Gastrocnemius medialis (tissue), 4 donors: ENCODE data around the gene PKLR.

Experiments used
- CTCF ChIP-seq, 5 experiments: fragments of 450-650 bp in 3 of 5; fragments of 200-600 bp in 2 of 5; sonication (generic) in 2 of 5; IDR thresholded peaks in 4 of 5; conservative IDR thresholded peaks in 1 of 5; 1 replicate in 4 of 5; 2 replicates in 1 of 5; pipeline ENCODE4 v1.5.1; 2016 to 2019; ENCODE audit warnings: antibody characterized with exemption in 5 of 5, mild to moderate bottlenecking in 3 of 5, moderate library complexity in 3 of 5
- POLR2A ChIP-seq, 2 donors: fragments of 450-650 bp; IDR thresholded peaks; one replicate each; pipeline ENCODE4 v1.6.1; 2017; ENCODE audit warnings: antibody characterized with exemption in 2 of 2, mild to moderate bottlenecking in 2 of 2, moderate library complexity in 2 of 2

- TF ChIP-seq CTCF (IDR thresholded peaks at IDR 0.05 in 4 of 5, conservative IDR thresholded peaks at IDR 0.05 in 1 of 5): no peak
- no peak for TF ChIP-seq POLR2A (IDR thresholded peaks at IDR 0.05)
Measured at GRCh38 chr1:155245163-155245524, 56.1 kb downstream of the PKLR start.
